ENCODE measurements around the gene OSM. TPM values are rescaled to one million over a fixed set of nuclear protein-coding genes. Genes with fewer than 3 reads are reported as not detected.

OSM gene
- total and polyA plus RNA-seq, 2 experiments from 2014 or later = not detected

DNA sequence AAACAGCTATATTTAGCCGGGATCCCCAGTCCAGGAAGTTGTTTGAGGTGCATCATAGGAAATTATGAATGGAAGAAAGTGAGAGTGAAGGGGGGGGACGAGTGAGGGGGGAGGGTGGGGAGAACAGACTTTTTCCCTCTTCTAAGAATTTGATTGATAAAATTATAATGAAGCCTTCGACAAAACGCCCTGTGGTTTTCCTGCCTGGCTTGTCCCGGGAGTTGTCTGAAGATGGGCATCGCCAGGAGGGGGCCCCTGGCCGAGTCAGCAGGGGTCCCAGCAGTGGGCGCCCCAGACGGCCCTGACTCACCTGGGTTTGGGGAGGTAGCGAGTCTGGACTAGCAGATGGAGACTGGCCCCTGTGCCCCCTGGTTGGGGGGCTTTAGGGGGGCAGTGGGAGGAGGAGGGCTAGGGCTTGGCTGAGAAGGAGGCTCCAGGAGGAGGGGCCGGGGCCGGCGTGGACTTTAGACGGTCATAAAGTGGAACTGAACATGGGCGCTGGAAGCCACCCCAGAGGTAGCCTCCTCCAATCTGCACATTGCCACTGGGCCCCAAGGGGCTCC, 19.8 kb downstream of the OSM start:
- Histone ChIP-seq H3K27me3 (ENCODE audit: insufficient read depth) (no peaks in the 10 kb centered on the region), H2AFZ (peak overlapping the region; percentile 90), H3K79me2 (replicated peaks; ENCODE audit: insufficient read depth) (no peaks in the 10 kb centered on the region), H3F3A (replicated peaks; ENCODE audit: low read depth) (no peaks in the 10 kb centered on the region), H3K4me2 (peak overlapping the region; percentile 99), H3K9me2 (ENCODE audit: insufficient read depth) (no peaks in the 10 kb centered on the region), H3K4me3 (peak overlapping the region; percentile 93), H4K20me1 (replicated peaks; ENCODE audit: insufficient read depth) (no peaks in the 10 kb centered on the region), H3K27ac (ENCODE audit: low read depth) (no peak overlapping the region), H3K36me3 (ENCODE audit: insufficient read depth) (no peaks in the 10 kb centered on the region), H3K4me1 (ENCODE audit: insufficient read depth) (peaks cover 12% of the 10 kb centered on the region)
- peaks cover 14% of the 10 kb centered on the region for H3K27me3 Mint-ChIP-seq (ENCODE audit: insufficient read depth, low read depth, poor library complexity)
- H3K36me3 Mint-ChIP-seq (ENCODE audit: low read depth) = peaks cover 20% of the 10 kb centered on the region
- TF ChIP-seq REST (IDR thresholded peaks at IDR 0.05; ENCODE audit: unreplicated experiment) (no peak), ZNF331 (CRISPR knock-in tag; IDR thresholded peaks at IDR 0.05; ENCODE audit: low read depth) (no peak), ETS1 (IDR thresholded peaks at IDR 0.05) (no peak), EZH2 (IDR thresholded peaks at IDR 0.05; ENCODE audit: low read depth, unreplicated experiment) (no peak), JUNB (IDR thresholded peaks at IDR 0.05; ENCODE audit: unreplicated experiment) (no peak), STAT1 (IDR thresholded peaks at IDR 0.05; ENCODE audit: unreplicated experiment) (no peak)
- TF ChIP-seq, protein P1, sequence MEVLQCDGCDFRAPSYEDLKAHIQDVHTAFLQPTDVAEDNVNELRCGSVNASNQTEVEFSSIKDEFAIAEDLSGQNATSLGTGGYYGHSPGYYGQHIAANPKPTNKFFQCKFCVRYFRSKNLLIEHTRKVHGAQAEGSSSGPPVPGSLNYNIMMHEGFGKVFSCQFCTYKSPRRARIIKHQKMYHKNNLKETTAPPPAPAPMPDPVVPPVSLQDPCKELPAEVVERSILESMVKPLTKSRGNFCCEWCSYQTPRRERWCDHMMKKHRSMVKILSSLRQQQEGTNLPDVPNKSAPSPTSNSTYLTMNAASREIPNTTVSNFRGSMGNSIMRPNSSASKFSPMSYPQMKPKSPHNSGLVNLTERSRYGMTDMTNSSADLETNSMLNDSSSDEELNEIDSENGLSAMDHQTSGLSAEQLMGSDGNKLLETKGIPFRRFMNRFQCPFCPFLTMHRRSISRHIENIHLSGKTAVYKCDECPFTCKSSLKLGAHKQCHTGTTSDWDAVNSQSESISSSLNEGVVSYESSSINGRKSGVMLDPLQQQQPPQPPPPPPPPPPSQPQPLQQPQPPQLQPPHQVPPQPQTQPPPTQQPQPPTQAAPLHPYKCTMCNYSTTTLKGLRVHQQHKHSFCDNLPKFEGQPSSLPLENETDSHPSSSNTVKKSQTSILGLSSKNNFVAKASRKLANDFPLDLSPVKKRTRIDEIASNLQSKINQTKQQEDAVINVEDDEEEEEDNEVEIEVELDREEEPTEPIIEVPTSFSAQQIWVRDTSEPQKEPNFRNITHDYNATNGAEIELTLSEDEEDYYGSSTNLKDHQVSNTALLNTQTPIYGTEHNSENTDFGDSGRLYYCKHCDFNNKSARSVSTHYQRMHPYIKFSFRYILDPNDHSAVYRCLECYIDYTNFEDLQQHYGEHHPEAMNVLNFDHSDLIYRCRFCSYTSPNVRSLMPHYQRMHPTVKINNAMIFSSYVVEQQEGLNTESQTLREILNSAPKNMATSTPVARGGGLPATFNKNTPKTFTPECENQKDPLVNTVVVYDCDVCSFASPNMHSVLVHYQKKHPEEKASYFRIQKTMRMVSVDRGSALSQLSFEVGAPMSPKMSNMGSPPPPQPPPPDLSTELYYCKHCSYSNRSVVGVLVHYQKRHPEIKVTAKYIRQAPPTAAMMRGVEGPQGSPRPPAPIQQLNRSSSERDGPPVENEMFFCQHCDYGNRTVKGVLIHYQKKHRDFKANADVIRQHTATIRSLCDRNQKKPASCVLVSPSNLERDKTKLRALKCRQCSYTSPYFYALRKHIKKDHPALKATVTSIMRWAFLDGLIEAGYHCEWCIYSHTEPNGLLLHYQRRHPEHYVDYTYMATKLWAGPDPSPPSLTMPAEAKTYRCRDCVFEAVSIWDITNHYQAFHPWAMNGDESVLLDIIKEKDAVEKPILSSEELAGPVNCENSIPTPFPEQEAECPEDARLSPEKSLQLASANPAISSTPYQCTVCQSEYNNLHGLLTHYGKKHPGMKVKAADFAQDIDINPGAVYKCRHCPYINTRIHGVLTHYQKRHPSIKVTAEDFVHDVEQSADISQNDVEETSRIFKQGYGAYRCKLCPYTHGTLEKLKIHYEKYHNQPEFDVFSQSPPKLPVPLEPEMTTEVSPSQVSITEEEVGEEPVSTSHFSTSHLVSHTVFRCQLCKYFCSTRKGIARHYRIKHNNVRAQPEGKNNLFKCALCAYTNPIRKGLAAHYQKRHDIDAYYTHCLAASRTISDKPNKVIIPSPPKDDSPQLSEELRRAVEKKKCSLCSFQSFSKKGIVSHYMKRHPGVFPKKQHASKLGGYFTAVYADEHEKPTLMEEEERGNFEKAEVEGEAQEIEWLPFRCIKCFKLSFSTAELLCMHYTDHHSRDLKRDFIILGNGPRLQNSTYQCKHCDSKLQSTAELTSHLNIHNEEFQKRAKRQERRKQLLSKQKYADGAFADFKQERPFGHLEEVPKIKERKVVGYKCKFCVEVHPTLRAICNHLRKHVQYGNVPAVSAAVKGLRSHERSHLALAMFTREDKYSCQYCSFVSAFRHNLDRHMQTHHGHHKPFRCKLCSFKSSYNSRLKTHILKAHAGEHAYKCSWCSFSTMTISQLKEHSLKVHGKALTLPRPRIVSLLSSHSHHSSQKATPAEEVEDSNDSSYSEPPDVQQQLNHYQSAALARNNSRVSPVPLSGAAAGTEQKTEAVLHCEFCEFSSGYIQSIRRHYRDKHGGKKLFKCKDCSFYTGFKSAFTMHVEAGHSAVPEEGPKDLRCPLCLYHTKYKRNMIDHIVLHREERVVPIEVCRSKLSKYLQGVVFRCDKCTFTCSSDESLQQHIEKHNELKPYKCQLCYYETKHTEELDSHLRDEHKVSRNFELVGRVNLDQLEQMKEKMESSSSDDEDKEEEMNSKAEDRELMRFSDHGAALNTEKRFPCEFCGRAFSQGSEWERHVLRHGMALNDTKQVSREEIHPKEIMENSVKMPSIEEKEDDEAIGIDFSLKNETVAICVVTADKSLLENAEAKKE (CRISPR knock-in tag; IDR thresholded peaks at IDR 0.05) = no peak
- DNase-seq (ENCODE audit: low spot score) (no peak), ATAC-seq (no peak)
- no peaks in the 10 kb centered on the region for H3K9me3 Mint-ChIP-seq
- peak overlapping the region; percentile 87 for H3K4me3 Mint-ChIP-seq
- no peak overlapping the region for H3K27ac Mint-ChIP-seq
- H3K4me1 Mint-ChIP-seq = peaks cover 30% of the 10 kb centered on the region

Data from GM23338 (cell line).